Stimulated activated naive CD8-positive, alpha-beta T cell treated with anti-CD3 and anti-CD28 coated beads, Interleukin-15, Interleukin-2, amounts not matched to agents 100 ng/mL and 50 ng/mL, for 24 hours (primary cell): ENCODE data around the gene TENM3.

Source experiments
- H3K27ac Mint-ChIP-seq: one replicate; pipeline ENCODE4 v1.8.0; 2021; ENCODE audit warnings: mild to moderate bottlenecking, mixed read lengths
- H3K27me3 Mint-ChIP-seq: one replicate; pipeline ENCODE4 v1.8.0; 2021; ENCODE audit warnings: mixed read lengths
- H3K36me3 Mint-ChIP-seq: one replicate; pipeline ENCODE4 v1.8.0; 2021; ENCODE audit warnings: low read depth, mixed read lengths
- H3K4me1 Mint-ChIP-seq: one replicate; pipeline ENCODE4 v1.8.0; 2021; ENCODE audit warnings: low read depth, mixed read lengths
- H3K4me3 Mint-ChIP-seq: one replicate; pipeline ENCODE4 v1.8.0; 2021; ENCODE audit warnings: mild to moderate bottlenecking, mixed read lengths
- H3K9me3 Mint-ChIP-seq: one replicate; pipeline ENCODE4 v1.8.0; 2021; ENCODE audit warnings: mixed read lengths

The TENM3 gene

DNA sequence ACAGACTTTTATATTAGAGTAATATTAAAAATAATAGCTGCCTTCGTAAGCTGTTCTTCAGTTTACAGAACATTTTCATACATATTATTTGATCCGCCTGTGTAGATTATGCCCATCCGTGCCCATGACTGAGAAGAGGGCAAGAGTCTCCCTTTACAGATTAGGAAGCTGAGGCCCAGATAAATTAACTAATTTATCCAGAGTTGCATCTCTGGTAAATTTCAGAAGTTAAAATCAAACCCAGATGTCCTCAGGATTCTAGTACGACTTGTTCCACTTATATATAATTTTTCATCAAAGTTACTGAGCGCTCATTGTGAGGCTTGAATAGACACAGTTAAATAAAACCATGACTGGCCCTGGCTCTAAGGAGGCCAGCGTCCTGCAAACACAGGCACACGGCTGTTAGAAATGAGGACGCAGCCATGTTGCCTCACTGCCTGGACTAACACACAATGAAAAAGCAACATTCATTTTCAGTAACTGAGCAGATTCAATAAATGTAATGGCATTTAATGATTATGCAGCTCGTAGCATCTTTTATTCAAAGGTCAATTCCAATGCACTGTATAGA, 148.0 kb downstream of the TENM3 start:
- no peaks in the 10 kb centered on the region for H3K27me3 Mint-ChIP-seq
- no peak overlapping the region for H3K27ac Mint-ChIP-seq
- H3K4me3 Mint-ChIP-seq = no peak overlapping the region
- no peaks in the 10 kb centered on the region for H3K36me3 Mint-ChIP-seq
- H3K4me1 Mint-ChIP-seq = no peaks in the 10 kb centered on the region
- no peaks in the 10 kb centered on the region for H3K9me3 Mint-ChIP-seq

DNA sequence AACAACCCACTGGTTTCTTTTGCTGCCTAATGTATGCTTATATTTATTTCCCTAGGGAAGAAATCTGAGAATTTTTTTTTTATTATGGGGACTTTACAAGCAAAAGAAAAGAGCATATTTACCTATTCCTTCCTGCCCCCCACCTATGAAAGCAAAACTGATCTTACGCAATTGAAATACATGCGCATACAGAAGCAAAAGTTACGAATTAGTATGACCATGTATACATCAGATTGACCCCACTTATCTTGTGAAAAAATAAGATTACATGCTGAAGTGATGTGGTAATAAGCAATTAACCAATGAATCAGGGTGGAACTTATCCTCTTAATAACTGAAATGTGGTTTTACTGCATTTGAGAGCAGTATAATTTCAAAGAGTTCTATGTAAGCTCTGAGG, 151.0 kb downstream of the TENM3 start:
- no peak overlapping the region for H3K27ac Mint-ChIP-seq
- H3K4me3 Mint-ChIP-seq = no peak overlapping the region
- no peaks in the 10 kb centered on the region for H3K4me1 Mint-ChIP-seq
- H3K36me3 Mint-ChIP-seq = no peaks in the 10 kb centered on the region
- H3K9me3 Mint-ChIP-seq = no peaks in the 10 kb centered on the region
- no peaks in the 10 kb centered on the region for H3K27me3 Mint-ChIP-seq

DNA sequence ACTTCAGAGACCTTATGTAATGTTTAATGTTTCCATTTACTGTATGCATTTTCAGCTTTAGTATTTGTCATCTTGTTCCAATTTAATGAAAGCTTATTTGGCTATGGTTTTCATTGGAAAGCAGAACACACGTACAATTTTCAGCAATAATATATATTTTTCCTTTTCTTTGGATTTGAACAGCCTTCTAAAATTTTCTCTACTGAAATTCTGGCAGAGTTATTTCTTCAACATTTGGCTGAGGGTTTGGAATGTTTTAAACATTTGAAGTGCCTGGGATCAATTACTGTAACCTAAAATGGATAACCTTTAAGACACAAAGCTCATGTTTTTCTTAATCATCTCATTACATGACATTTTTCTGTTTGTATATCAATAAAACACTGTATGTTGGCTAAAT, 156.9 kb downstream of the TENM3 start:
- H3K36me3 Mint-ChIP-seq = no peaks in the 10 kb centered on the region

DNA sequence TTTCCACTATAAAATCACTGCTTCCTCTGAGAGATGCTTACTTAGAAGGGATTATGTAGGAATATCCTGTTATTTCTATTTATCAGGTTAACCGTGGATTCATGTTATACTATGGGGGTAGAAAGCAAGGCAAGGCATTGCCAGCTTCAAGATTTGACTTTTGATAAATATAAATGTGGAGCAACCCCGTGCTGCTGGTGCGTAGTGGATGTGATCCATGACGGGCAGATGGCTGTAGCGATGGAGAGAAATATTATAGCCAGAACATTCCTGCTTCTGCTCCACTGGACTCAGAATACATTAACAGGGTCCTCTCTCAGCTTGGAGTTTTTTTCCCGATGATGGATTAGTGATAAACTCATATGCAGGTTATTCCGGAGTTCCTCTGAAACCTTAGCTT, 157.6 kb downstream of the TENM3 start:
- no peak overlapping the region for H3K4me3 Mint-ChIP-seq
- no peak overlapping the region for H3K27ac Mint-ChIP-seq
- peaks cover 3% of the 10 kb centered on the region for H3K27me3 Mint-ChIP-seq
- no peaks in the 10 kb centered on the region for H3K4me1 Mint-ChIP-seq
- H3K36me3 Mint-ChIP-seq = no peaks in the 10 kb centered on the region
- peaks cover 3% of the 10 kb centered on the region for H3K9me3 Mint-ChIP-seq

More for the DNA sequence above, 156.9 kb downstream of the TENM3 start:
- Mint-ChIP-seq H3K9me3 (peaks cover 3% of the 10 kb centered on the region), H3K27ac (no peak overlapping the region), H3K4me1 (no peaks in the 10 kb centered on the region), H3K4me3 (no peak overlapping the region), H3K27me3 (no peaks in the 10 kb centered on the region)

DNA sequence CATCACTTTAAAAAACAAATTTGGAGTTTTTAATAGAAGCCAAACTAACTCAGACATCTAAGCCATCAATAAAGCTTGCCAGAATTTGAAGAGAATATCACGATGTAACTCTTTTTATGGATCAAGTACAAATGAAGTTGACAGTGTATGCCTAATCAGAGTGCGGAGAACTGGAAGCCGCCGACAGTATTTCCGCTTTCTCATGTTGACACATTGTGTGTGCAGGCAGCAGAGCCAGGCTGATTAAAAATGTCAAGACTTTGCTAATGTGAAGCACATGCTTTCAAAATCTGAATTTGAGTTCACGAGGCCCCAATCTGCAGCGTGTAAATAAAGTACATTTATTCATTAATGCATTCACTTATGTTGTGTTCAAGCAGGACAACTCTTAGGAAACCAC, 161.2 kb downstream of the TENM3 start:
- no peak overlapping the region for H3K4me3 Mint-ChIP-seq
- no peaks in the 10 kb centered on the region for H3K36me3 Mint-ChIP-seq
- no peak overlapping the region for H3K27ac Mint-ChIP-seq
- H3K4me1 Mint-ChIP-seq = no peaks in the 10 kb centered on the region
- peaks cover 7% of the 10 kb centered on the region for H3K9me3 Mint-ChIP-seq
- H3K27me3 Mint-ChIP-seq = peaks cover 3% of the 10 kb centered on the region

DNA sequence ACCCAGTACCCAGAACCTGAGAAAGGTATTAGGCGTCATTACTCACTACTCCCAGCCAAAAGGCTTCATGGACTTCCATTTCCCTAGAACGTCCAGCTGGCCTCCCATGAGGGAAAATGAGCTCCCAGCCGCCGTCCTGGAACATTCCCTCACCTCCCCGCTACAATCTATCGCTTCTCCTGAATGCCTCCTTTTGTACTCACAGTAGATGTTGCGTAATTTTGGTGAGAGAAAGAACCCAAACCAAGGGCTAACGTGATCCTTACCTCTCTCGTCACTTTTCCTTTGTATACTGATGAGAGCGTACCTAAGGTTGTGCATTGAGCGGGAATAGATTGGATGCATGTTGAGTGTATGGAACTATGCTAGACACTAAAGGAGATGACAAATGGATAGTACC, 161.9 kb downstream of the TENM3 start:
- H3K36me3 Mint-ChIP-seq = no peaks in the 10 kb centered on the region
- peaks cover 3% of the 10 kb centered on the region for H3K27me3 Mint-ChIP-seq
- no peaks in the 10 kb centered on the region for H3K4me1 Mint-ChIP-seq
- no peak overlapping the region for H3K27ac Mint-ChIP-seq
- H3K4me3 Mint-ChIP-seq = no peak overlapping the region
- peaks cover 7% of the 10 kb centered on the region for H3K9me3 Mint-ChIP-seq

DNA sequence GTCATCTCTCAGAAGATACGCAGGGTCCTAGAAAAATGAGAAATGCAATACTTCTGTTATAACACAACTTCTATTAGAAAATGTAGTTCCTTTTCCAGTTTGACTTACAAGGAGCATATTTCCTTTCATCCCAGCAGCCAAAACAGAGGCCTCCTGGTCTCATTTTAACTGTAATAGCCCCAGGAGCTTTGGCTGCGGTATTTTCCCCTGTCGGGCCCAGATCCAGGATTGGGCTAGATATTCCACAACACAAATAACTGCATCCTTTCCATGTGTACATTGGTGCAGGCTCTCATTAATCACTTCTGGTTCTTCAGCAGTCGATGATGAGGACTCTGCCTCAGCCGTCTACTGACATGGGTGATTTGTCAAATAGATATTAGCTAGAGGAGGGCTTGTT, 166.1 kb downstream of the TENM3 start:
- H3K9me3 Mint-ChIP-seq = peaks cover 16% of the 10 kb centered on the region
- H3K4me3 Mint-ChIP-seq = no peak overlapping the region
- H3K27me3 Mint-ChIP-seq = peaks cover 3% of the 10 kb centered on the region
- H3K27ac Mint-ChIP-seq = no peak overlapping the region
- no peaks in the 10 kb centered on the region for H3K4me1 Mint-ChIP-seq
- H3K36me3 Mint-ChIP-seq = no peaks in the 10 kb centered on the region

DNA sequence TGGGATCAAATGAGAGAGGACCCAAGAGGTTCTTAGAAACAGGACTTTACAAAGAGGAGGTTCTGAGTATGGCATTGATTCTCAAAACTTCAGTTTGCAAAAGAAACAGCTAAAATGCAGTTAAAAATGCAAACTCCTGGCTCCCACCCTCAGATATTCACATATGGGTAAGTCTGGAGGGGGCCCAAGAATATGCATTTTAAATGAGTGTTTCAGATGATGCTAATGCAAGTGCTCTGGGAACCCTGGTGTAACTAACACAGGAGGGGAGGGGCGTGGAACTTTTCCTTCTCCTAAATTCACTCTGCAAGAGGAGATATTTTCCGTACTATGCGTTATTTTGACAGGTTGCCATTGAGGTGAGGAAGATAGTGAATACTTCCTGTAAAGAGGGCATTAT, 168.2 kb downstream of the TENM3 start:
- Mint-ChIP-seq H3K4me3 (no peak overlapping the region), H3K27ac (no peak overlapping the region), H3K9me3 (peaks cover 16% of the 10 kb centered on the region), H3K27me3 (no peaks in the 10 kb centered on the region), H3K36me3 (no peaks in the 10 kb centered on the region), H3K4me1 (no peaks in the 10 kb centered on the region)

DNA sequence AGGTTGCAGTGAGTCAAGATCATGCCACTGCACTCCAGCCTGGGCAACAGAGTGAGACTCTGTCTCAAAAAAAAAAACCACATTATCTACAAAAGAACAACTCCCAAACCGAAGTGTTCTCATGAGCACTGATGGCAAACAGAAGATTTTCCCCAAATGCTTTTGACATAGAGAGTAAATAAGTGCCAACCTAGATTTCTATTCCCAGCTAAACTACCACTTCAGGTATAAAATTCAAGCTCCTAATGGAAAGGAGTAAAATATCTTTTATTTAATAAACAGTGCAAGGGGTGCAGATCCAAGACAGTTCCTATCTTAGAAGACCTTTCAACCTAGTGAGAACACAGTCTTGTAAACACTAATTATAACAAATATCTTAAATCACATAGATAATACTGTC, 170.3 kb downstream of the TENM3 start:
- Mint-ChIP-seq H3K27me3 (no peaks in the 10 kb centered on the region), H3K27ac (no peak overlapping the region), H3K4me1 (no peaks in the 10 kb centered on the region), H3K9me3 (peaks cover 15% of the 10 kb centered on the region), H3K4me3 (no peak overlapping the region), H3K36me3 (no peaks in the 10 kb centered on the region)

DNA sequence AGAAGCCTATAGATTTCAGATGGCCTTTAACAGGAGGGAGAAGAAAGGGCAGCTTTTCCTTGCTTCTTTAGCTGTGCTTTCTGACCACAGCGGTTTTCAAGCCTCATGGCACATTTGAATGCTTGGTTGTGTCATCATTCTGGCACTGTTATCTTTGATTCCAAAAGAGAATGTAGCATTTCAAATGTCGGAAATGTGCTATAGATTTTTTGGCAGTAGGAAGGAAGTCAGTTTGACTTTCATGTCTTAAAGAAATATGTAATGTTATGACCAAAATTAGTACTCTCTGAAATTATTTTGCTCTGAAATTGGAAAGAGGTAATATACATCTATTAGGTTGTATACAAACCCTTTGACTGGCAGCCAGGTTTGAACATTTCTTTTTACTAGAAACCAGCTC, 171.9 kb downstream of the TENM3 start:
- no peak overlapping the region for H3K27ac Mint-ChIP-seq
- no peaks in the 10 kb centered on the region for H3K4me1 Mint-ChIP-seq
- peaks cover 12% of the 10 kb centered on the region for H3K9me3 Mint-ChIP-seq
- H3K27me3 Mint-ChIP-seq = no peaks in the 10 kb centered on the region
- H3K36me3 Mint-ChIP-seq = no peaks in the 10 kb centered on the region
- H3K4me3 Mint-ChIP-seq = no peak overlapping the region

DNA sequence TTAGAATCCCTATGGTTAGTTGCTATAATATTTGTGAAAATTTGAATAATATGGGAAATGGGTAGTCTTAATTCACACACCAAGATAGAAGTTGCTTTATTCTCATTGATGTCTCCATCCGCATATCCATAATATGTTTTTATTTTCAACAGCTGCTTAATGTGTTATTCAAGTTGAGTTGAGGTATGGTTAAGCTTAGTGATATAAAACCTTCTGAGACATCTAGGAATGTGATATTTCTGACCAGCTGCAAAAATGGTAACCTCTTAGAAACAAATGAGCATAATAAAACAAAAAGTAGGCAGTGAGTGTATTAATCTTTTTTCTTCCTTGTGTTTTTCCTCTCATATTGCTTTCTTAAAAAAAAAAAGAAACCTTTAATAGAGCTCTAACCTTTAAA, 172.9 kb downstream of the TENM3 start:
- Mint-ChIP-seq H3K36me3 (no peaks in the 10 kb centered on the region), H3K27ac (no peak overlapping the region), H3K27me3 (no peaks in the 10 kb centered on the region), H3K4me1 (no peaks in the 10 kb centered on the region), H3K4me3 (no peak overlapping the region), H3K9me3 (peaks cover 12% of the 10 kb centered on the region)

DNA sequence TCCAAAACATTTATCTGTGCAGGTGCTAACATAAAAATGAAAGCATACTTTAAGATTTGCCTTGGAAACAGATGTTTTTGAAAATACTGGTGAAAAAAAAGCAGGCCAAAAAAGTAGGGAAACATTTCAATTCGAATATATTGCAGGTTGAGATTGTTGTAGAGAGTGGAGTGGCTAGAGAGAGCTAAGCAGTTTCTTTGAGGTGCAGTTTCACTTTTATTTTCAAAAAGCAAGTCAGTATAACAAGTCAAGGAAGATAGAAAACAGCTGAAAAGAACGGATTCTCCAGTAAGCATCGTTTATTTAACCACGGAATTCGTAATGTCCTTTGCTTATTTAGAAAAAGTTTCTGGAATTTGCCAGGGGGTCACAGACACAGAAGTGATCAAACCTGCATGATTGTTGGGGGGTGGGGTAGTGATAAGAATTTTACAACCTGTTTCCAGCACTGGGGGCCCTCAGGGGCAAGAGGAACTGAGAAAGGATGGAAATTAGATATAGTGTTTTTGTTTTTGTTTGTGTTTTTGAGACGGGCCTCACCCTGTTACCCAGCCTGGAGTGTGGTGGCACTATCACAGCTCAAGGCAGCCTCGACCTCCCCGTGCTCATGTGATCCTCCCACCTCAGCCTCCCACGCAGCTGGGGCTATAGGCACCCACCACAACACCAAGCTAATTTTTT, 175.0 kb downstream of the TENM3 start:
- no peak overlapping the region for H3K4me3 Mint-ChIP-seq
- H3K27me3 Mint-ChIP-seq = no peaks in the 10 kb centered on the region
- peaks cover 7% of the 10 kb centered on the region for H3K9me3 Mint-ChIP-seq
- H3K27ac Mint-ChIP-seq = no peak overlapping the region
- no peaks in the 10 kb centered on the region for H3K4me1 Mint-ChIP-seq
- H3K36me3 Mint-ChIP-seq = no peaks in the 10 kb centered on the region

DNA sequence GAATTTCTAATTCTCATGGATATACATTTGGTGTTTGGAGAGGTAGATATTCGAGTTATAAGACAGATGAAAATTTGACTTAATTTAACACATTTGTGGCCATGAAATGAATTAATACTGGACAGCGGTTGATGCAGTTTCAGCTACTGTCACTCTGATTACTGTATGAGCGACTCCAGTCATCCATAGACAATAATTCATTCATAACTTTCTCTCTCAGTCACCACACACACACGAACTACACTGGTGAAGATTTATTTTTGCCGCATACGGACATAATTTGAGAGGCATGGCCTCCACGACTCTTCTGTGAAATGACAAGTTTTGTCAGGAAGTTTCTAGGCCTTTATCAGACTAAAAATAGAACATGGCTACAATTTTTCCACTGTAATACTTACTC, 177.0 kb downstream of the TENM3 start:
- Mint-ChIP-seq H3K27me3 (no peaks in the 10 kb centered on the region), H3K27ac (no peak overlapping the region), H3K36me3 (no peaks in the 10 kb centered on the region), H3K9me3 (no peaks in the 10 kb centered on the region), H3K4me3 (no peak overlapping the region), H3K4me1 (no peaks in the 10 kb centered on the region)

DNA sequence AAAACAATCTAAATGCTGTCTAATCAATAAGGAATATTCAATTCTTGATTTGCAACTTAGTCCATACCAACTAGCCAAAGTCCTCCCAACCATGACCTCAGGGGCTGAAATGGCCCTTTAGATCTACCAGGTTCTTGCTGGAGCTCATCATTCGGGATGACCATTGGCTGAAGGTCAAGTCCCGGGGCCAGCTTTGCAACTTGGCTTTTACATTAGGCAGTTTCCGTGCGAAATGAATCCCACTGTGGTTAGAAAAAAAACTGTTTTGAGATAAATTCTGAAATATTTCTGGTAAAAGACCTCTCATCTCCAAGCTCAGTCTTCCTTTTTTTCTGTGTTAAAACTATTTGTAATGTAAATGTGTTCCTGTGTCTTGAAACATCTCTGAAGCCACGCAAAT, 178.6 kb downstream of the TENM3 start:
- H3K9me3 Mint-ChIP-seq = no peaks in the 10 kb centered on the region
- H3K27me3 Mint-ChIP-seq = no peaks in the 10 kb centered on the region
- no peak overlapping the region for H3K27ac Mint-ChIP-seq
- H3K36me3 Mint-ChIP-seq = no peaks in the 10 kb centered on the region
- H3K4me3 Mint-ChIP-seq = no peak overlapping the region
- H3K4me1 Mint-ChIP-seq = no peaks in the 10 kb centered on the region

DNA sequence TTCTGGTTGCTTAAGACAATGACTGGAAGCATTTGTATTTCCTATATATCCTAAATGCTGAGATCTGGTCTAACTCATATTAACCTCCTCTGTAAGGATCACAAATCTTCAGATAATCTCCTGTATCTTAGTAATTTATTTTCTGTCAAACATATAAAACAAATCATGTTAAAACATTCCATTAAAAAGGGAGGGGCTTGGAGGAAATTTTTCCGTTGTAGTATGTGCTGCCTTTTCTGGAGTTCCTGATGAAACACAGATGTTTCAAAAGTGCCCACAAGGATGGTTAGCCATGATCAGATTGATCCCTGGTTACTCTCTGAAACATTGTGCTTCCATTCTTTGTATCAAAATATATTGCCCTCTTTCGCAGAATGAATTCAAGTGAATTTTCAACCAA, 182.1 kb downstream of the TENM3 start:
- H3K9me3 Mint-ChIP-seq = no peaks in the 10 kb centered on the region
- no peak overlapping the region for H3K27ac Mint-ChIP-seq
- no peaks in the 10 kb centered on the region for H3K36me3 Mint-ChIP-seq
- no peaks in the 10 kb centered on the region for H3K4me1 Mint-ChIP-seq
- no peaks in the 10 kb centered on the region for H3K27me3 Mint-ChIP-seq
- no peak overlapping the region for H3K4me3 Mint-ChIP-seq

DNA sequence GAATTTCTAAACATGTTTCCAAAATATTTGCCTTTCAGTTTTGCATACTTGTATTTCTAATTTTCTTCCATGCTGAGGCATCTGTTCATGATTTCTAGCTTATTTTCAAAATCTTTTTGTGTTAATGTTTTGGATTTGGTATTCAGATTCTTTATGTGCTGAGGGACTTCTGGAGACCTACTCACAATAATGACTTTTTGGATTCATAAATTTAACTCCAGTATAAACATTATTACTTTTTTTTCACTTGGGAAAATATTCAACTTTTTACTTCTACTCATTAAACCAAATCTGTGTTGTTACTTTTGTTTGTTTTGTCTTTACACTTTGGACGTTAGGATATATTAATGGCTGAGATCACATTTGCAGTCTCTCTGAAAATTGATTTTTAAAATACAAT, 183.7 kb downstream of the TENM3 start:
- Mint-ChIP-seq H3K27ac (no peak overlapping the region), H3K9me3 (no peaks in the 10 kb centered on the region), H3K27me3 (peaks cover 4% of the 10 kb centered on the region), H3K4me3 (no peak overlapping the region), H3K36me3 (no peaks in the 10 kb centered on the region), H3K4me1 (no peaks in the 10 kb centered on the region)
